Smooth muscle cell (in vitro differentiated cells): ENCODE data around the gene S100A6. TPM values are rescaled to one million over a fixed set of nuclear protein-coding genes. Genes with fewer than 3 reads are reported as not detected.
A peak's percentile ranks its signal among the peaks of the same experiment; 100 is the strongest.

Experiments used
- DNase-seq: peaks from one replicate; lab custom pipeline; 2025; ENCODE audit not compliant: unreplicated experiment; lab: John Stamatoyannopoulos, UW
- H2AFZ ChIP-seq: fragments of 200-600 bp; sonication (generic); 2 replicates; pipeline ENCODE4 v1.6.0; 2016; ENCODE audit warnings: antibody characterized with exemption, low read depth, mild to moderate bottlenecking
- H3F3A ChIP-seq: fragments of 200-600 bp; sonication (generic); 2 replicates; pipeline ENCODE4 v1.6.0; 2017; ENCODE audit warnings: antibody characterized with exemption, low read depth
- H3K27ac ChIP-seq: fragments of 200-600 bp; sonication (generic); 2 replicates; pipeline ENCODE4 v1.5.1; 2016; ENCODE audit warnings: low read depth, mild to moderate bottlenecking
- H3K27me3 ChIP-seq: fragments of 200-600 bp; sonication (generic); 2 replicates; pipeline ENCODE4 v1.6.1; 2016; ENCODE audit warnings: low read depth, mild to moderate bottlenecking
- H3K36me3 ChIP-seq: fragments of 200-600 bp; sonication (generic); 2 replicates; pipeline ENCODE4 v1.5.1; 2016; ENCODE audit warnings: low read depth
- H3K4me1 ChIP-seq: fragments of 200-600 bp; sonication (generic); 2 replicates; pipeline ENCODE4 v1.5.1; 2016; ENCODE audit warnings: low read depth
- H3K4me2 ChIP-seq: fragments of 200-600 bp; sonication (generic); 2 replicates; pipeline ENCODE4 v1.6.0; 2016; ENCODE audit warnings: mild to moderate bottlenecking
- H3K4me3 ChIP-seq: fragments of 200-600 bp; sonication (generic); 2 replicates; pipeline ENCODE4 v1.5.1; 2016; ENCODE audit warnings: mild to moderate bottlenecking
- H3K79me2 ChIP-seq: fragments of 200-600 bp; sonication (generic); 2 replicates; pipeline ENCODE4 v1.6.0; 2016; ENCODE audit warnings: low read depth, mild to moderate bottlenecking
- H3K9ac ChIP-seq: fragments of 200-600 bp; sonication (generic); 2 replicates; pipeline ENCODE4 v1.6.0; 2016; ENCODE audit warnings: low read depth
- H3K9me3 ChIP-seq: fragments of 200-600 bp; sonication (generic); replicated peaks from 2 replicates; pipeline ENCODE4 v1.5.1; 2016; ENCODE audit warnings: low read depth
- H4K20me1 ChIP-seq: fragments of 200-600 bp; sonication (generic); 2 replicates; pipeline ENCODE4 v1.6.0; 2016; ENCODE audit warnings: low read depth
- WGBS: methylation state at CpG from one replicate; pipeline ENCODE4 v1.1.7; 2016; ENCODE audit warnings: low lambda C conversion rate; 5-methylcytosine and 5-hydroxymethylcytosine counted together
- polyA plus RNA-seq: library from polyadenylated mRNA; unstranded; fragments of >200 nt; fragmentation: Nextera tagmentation; extraction: Ambion mirVana; gene quantifications from 2 replicates; pipeline ENCODE4 v1.2.1, GENCODE V29; 2016
- total RNA-seq: library from RNA; depleted of rRNA; stranded (reverse); fragments of >200 nt; gene quantifications from 2 replicates; pipeline ENCODE4 v1.2.3, GENCODE V29; 2014
- TF ChIP-seq, protein P1 (sequence below): fragments of 200-600 bp; sonication (generic); IDR thresholded peaks from 2 replicates; pipeline ENCODE4 v1.5.1; 2017; ENCODE audit warnings: borderline replicate concordance, mild to moderate bottlenecking, antibody characterized with exemption; ENCODE audit not compliant: insufficient read depth, poor library complexity, severe bottlenecking

S100A6 gene
- total and polyA plus RNA-seq, 2 experiments from 2014 or later, result 499 to 1,358 TPM

DNA sequence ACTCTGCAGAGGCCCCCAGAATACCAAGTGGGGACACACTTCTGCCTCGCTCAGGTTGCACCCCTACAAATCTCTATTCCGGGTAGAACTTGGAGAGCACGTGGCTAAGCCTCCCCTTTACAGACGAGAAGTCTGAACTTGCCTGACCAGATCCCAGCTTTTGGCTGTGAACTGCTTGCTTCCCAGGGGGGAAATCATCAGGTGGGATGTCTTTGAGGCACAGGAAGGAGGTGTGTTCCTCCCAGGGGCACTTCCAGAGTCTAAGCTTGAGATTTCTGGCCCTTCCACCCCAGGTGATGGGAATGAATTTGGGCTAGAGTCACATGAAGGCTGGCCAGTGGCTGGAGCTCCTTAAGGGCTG is 14.6 kb upstream of the S100A6 start:
- TF ChIP-seq, protein P1, sequence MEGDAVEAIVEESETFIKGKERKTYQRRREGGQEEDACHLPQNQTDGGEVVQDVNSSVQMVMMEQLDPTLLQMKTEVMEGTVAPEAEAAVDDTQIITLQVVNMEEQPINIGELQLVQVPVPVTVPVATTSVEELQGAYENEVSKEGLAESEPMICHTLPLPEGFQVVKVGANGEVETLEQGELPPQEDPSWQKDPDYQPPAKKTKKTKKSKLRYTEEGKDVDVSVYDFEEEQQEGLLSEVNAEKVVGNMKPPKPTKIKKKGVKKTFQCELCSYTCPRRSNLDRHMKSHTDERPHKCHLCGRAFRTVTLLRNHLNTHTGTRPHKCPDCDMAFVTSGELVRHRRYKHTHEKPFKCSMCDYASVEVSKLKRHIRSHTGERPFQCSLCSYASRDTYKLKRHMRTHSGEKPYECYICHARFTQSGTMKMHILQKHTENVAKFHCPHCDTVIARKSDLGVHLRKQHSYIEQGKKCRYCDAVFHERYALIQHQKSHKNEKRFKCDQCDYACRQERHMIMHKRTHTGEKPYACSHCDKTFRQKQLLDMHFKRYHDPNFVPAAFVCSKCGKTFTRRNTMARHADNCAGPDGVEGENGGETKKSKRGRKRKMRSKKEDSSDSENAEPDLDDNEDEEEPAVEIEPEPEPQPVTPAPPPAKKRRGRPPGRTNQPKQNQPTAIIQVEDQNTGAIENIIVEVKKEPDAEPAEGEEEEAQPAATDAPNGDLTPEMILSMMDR, result no peak
- peak overlapping the region; percentile 88 for H3K27ac ChIP-seq
- H3F3A ChIP-seq, result no peaks in the 10 kb centered on the region
- H3K27me3 ChIP-seq, result no peaks in the 10 kb centered on the region
- no peak overlapping the region for H3K4me3 ChIP-seq
- no peak overlapping the region for H3K4me2 ChIP-seq
- H3K4me1 ChIP-seq, result peaks cover 33% of the 10 kb centered on the region
- H3K79me2 ChIP-seq, result no peaks in the 10 kb centered on the region
- no peak overlapping the region for H3K9ac ChIP-seq
- H4K20me1 ChIP-seq, result no peaks in the 10 kb centered on the region
- H3K36me3 ChIP-seq, result no peaks in the 10 kb centered on the region
- no peak overlapping the region for H2AFZ ChIP-seq
- no peak for DNase-seq
- WGBS, result 74% methylated on average over 4 of the region's 4 CpGs
- H3K9me3 ChIP-seq, result no peaks in the 10 kb centered on the region

DNA sequence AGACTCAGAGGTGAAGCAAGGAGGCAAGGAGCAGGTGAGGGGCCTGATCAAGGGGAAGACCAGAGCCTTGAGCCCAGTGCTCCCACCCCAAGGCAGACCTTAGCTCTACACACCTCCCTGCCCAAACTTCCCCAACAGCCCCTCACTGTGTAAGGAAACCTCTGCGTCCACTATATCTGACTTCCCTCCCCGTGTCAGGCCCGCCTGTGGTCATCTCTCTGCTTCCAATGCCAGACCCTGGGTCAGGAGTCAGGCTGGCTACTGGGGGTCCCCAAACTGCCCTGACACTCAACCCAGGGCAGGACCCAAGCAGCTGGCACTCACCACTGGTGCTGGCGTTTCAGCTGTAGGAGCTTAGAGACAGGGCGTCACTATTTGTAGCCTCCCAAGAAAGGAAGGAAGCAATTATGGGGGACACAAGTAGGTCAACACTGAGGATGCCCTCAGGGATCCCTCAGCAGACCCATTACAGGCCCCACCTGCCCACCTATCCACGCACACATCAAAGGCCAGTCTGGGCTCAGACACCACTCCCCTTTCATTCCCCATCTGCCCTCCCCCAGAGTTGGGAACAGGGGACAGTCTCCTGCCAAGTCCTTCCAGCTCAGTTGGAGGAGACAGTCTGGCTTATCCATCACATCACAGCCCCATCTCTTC is 14.1 kb upstream of the S100A6 start:
- Histone ChIP-seq H3K9ac (no peak overlapping the region), H3K9me3 (no peaks in the 10 kb centered on the region), H3K4me2 (peak overlapping the region; percentile 11)

DNA sequence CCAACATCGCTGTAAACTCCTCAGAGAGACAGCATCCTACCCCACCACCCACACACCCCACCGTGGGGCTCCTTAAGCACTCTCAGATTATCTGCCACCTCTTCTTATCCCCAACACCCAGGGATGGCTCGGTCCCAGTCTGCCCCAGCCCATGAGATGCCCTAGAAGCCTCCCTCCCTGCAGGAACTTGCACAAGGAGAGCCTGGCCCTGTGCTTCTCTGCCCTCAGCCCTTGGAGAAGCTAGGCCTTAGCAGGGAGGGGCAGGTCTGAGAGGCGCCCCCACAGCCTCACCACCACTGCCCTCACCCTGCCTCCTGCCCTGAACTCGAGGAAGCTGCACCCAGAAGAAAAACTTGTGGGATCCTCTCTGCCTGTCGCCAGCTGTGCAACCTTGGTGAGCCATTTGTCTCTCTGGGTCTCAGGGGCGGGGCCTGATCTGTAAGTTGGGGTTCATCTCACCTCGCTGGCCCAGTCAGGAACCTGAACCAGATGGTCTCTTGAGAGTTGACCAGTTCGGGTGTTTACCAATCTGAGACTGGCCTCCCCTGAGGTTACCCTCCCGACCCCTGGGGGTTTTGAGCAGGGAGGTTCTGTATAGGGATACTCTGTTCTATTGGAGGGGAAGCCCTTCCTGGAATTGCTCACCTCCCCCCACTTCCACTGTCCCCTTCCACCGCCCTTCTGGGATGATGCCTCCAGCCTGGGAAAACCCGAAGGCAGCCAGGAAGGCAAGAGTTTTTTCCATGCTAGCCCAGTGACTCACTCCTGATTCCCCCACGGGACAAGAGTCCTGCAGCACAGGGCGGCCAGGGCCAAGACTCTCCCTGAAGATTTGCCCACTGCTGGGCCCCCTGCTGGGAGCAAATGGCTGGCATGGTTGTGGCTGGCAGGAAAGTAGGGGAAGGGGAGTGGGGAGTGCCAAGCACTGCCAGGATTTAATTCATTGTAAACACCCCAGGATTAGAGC is 13.2 kb upstream of the S100A6 start, which contains the start of gene S100A3:
Gene S100A3 (minus strand): TSS at position 537 of the 967 bp plus-strand sequence. CDS start 773 bp downstream, outside the sequence.
- no peaks in the 10 kb centered on the region for H3K27me3 ChIP-seq
- H3K9ac ChIP-seq, result peak within 1 kb of the TSS; percentile 27
- peaks cover 44% of the 10 kb centered on the region for H3K4me1 ChIP-seq
- no peaks in the 10 kb centered on the region for H4K20me1 ChIP-seq
- H3F3A ChIP-seq, result peaks cover 2% of the 10 kb centered on the region
- DNase-seq, result peak; percentile 36
- TF ChIP-seq, protein P1, result peak; percentile 28
- no peaks in the 10 kb centered on the region for H3K36me3 ChIP-seq
- H2AFZ ChIP-seq, result peak within 1 kb of the TSS; percentile 29
- no peaks in the 10 kb centered on the region for H3K79me2 ChIP-seq
- H3K9me3 ChIP-seq, result no peaks in the 10 kb centered on the region
- H3K4me2 ChIP-seq, result peak within 1 kb of the TSS; percentile 68
- H3K4me3 ChIP-seq, result no peak within 1 kb of the TSS
- peak within 1 kb of the TSS; percentile 88 for H3K27ac ChIP-seq
- WGBS, result 43% methylated on average over 14 of the region's 14 CpGs

More for the DNA sequence above, 14.1 kb upstream of the S100A6 start:
- Histone ChIP-seq H3K4me1 (peaks cover 35% of the 10 kb centered on the region), H3K27ac (peak overlapping the region; percentile 88), H3K4me3 (no peak overlapping the region), H3K79me2 (no peaks in the 10 kb centered on the region), H4K20me1 (no peaks in the 10 kb centered on the region), H3K36me3 (no peaks in the 10 kb centered on the region), H2AFZ (no peak overlapping the region), H3K27me3 (no peaks in the 10 kb centered on the region), H3F3A (no peaks in the 10 kb centered on the region)
- 85% methylated on average over 6 of the region's 6 CpGs for WGBS
- TF ChIP-seq, protein P1, result no peak
- no peak for DNase-seq
